ENCODE measurements around the gene MAPT.
"Not testable (repeated sequence)": the region's sequence is repeated elsewhere in the genome, so short reads cannot be mapped to it uniquely, and the experiment has no call there.

The MAPT gene

DNA sequence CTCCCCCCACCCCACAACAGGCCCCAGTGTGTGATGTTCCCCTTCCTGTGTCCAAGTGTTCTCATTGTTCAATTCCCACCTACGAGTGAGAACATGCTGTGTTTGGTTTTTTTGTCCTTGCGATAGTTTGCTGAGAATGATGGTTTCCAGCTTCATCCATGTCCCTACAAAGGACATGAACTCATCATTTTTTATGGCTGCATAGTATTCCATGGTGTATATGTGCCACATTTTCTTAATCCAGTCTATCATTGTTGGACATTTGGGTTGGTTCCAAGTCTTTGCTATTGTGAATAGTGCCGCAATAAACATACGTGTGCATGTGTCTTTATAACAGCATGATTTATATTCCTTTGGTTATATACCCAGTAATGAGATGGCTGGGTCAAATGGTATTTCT lies 62.4 kb downstream of the MAPT start:
- DNase-seq: not testable (repeated sequence)

DNA sequence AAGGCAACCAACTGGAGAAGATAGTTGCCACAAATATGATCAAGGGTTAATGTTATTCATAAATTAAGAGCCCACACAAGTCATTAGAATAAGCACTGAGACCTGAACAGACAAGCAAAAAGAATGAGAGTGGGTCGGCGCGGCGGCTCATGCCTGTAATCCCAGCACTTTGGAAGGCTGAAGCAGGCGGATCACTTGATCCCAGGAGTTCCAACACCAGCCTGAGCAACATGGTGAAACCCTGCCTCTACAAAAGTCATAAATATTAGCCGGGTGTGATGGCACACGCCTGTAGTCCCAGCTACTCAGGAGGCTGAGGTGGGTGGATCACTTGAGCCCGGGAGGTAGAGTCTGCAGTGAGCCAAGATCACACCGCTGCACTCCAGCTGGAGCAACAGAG lies 64.0 kb downstream of the MAPT start:
- no peak for DNase-seq

DNA sequence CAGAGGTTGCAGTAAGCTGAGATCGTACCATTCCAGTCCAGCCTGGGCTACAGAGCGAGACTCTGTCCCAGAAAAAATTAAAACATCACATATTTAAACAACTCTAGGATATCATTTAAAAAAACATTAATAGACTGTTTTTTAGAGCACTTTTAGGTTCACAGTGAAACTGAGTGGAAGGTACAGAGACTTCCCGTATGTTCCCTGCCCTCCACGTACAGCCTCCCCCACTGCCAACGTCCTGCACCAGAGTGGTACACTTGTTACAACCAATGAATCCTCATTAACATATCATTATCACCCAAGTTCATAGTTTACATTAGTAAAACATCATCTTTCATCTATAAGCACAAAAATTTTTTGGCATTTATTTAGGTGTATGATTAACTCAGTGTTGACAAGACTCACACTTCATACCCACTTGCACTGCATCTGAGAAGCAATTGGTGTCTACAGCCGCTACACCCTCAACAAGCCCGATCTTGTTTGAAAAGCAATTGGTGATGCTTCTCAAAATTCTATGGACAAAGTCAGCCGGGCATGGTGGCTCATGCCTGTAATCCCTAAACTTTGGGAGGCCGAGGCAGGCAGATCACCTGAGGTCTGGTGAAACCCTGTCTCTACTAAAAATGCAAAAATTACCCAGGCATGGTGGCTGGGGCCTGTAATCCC lies 64.8 kb downstream of the MAPT start:
- DNase-seq: no peak

DNA sequence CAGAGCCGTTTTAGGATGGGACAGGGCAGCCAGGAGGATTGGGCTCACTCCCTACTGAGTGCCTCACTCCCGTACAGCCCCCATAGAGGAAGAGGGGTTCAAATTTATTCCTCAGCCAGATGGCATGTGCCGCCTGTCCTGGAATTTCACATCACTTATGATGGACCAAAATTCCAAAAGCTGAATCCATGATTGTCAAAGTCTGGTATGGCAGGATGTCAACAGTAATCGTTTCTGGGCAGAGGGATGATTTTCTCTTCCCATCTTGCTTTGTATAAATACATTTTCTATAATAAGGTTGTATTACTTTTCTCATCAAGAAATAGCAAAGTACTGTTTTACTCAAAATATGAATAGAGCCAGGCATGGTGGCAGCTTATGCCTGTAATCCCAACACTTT lies 66.0 kb downstream of the MAPT start:
- DNase-seq: no peak

DNA sequence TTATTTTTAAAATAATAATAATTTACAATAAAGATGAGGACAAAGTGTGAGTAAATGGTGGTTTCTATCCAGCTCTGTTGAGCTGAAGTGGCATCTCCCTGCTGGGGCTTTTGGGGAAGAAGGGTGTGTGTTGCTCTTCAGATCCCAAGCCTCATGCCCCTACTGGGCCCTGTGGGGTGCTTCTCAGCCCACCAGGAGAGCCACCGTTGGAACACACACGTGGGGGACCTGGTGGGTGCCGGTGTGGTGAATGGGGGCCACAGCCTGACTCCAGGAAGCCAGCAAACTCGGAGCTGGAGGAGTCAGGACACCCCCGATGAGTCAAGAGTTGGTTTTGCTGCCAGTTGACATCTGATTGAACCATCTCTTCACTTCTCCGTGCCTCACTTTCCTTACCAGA lies 66.9 kb downstream of the MAPT start:
- no peak for DNase-seq

DNA sequence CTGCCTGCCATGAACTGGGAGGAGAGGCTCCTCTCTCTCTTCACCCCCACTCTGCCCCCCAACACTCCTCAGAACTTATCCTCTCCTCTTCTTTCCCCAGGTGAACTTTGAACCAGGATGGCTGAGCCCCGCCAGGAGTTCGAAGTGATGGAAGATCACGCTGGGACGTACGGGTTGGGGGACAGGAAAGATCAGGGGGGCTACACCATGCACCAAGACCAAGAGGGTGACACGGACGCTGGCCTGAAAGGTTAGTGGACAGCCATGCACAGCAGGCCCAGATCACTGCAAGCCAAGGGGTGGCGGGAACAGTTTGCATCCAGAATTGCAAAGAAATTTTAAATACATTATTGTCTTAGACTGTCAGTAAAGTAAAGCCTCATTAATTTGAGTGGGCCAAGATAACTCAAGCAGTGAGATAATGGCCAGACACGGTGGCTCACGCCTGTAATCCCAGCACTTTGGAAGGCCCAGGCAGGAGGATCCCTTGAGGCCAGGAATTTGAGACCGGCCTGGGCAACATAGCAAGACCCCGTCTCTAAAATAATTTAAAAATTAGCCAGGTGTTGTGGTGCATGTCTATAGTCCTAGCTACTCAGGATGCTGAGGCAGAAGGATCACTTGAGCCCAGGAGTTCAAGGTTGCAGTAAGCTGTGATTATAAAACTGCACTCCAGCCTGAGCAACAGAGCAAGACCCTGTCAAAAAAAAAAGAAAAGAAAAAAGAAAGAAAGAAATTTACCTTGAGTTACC lies 68.0 kb downstream of the MAPT start:
- no peak for DNase-seq

DNA sequence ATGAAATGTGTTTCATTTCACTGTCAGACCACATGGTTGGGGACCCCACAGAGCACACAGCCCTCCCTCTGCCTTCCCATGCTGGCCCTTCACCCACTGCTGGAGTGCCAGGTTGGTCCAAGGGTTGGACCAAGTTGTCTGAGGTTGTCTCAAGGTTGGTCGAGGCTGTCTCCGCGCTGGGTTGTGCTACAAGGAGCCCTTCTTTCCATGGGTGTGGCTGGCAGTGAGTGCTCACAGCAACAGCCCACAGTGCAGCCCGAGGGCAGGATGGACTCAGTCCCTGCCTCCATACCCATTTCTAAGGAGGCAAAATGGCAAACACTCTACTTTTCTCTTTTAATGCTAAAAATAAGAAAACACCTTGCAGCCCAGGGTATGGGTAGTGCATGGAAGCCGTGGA lies 68.9 kb downstream of the MAPT start:
- no peak for DNase-seq

DNA sequence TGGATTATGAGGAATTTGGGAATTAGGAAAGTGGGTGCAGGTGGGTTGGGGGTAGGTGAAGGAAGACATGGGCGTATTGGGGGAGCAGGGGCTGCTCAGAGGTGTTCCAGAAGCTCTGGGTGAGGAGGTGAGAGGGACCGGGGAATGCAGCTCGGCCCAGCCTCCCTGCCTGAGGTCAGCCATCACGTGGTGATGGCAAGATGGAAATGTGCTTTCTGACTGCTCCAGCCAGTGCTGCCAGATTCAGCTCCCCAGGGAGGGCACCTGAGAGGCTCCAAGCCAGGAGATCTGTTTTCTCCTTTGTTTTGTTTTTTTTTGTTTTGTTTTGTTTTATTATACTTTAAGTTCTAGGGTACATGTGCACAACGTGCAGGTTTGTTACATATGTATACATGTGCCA lies 69.5 kb downstream of the MAPT start:
- DNase-seq: no peak

DNA sequence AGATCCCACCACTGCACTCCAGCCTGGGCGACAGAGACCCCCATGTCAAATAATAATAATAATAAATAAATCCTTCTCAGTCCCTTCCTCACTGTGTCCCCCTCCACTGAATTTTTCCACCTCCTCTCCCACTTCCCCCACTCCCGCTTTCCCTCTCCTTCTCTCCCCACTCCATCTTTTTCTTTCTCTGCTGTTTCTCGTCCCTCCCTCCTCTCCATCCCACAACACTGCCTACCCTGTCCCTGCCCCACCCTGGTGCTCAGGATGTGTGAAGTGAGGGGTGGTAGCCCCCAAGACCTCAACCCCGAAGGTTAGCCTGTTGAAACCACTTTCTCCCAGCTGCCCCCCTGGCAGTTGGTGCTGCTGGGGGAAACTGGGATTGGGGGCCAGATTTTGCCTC lies 70.3 kb downstream of the MAPT start:
- no peak for DNase-seq

DNA sequence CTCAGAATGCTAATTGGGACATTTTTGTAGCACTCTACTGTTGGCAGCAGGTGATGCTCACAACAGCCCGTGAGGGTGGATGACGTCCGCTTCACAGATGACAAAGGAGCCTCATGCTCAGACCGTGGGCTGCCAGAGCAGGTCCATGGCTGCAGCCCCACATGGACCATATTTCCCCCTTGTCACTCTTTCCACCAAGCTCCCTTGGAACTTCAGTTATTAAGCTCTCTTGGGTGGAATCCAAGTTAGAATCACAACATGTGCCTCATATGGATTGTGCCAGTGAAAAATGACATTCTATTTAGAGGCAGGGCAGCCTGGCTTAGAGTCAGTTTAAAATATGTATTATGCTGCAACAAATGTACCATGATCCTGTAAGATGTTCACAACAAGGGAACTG lies 71.5 kb downstream of the MAPT start:
- DNase-seq: no peak

DNA sequence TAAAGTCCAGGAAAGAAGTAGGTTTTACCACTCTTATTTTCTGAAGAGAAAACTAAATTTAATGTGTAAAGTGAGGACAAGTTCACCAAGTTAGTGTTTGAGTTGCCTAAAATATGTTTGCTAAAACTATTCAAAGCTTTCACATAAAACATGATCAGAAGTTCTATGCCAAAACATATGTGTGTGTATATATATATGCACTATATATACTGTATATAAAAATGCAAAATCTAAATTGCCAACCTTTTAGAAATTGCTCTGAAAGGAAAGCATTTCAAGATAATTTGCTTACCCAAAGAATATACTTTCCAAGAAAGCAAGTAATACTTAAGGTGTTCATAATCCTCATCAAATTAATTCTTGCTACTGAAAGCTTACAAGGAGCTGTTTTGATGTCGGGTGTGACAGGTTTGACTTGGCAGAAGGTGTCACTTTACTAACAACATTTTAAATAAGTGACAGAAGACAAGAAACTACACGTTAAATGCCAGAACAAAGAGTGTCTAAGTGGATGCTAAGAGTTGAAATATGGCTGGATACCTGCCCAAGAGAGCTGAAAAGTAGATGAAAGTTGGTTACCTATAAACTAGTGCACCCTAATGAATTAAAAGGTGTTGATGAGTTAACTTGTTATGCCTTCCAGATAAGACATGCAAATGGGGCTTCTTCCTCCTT lies 72.4 kb downstream of the MAPT start:
- DNase-seq: no peak

DNA sequence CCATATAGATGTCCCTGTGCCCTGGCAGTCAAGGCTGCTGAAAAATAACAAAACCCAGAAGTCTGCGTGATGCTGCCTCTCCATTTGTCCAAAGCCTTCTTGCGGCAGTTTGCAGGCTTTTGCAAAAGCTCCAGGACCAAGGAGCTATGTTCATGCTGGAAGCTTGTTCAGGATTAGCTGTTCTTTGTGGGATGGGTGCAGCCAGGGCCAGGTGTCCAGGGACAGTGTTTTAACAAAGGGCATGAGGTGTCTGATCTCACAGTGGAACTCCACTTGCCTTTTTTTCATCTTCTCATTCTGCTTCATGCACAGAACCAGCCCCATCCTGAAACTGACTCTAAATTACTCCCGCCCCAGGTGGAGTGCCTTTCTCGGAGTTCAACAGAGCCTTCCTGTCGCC lies 73.0 kb downstream of the MAPT start:
- no peak for DNase-seq

DNA sequence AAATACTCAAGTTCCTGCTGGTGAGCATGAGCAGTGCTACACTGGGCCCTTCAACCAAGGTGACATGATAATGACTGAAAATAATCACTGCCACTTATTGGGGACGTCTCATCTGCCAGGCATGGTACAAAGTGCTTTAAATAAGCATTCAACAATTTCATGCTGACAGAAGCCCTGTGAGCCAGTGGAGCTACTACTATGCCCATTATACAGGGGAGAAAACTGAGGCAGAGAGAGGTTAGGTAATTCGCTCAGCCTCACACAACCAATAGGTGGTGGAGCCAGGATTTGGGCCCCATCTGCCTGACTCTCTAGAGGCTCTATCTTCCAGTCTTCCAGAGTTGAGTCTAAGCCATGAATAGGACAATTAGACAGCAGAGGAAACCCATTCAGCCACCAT lies 74.4 kb downstream of the MAPT start:
- no peak for DNase-seq

DNA sequence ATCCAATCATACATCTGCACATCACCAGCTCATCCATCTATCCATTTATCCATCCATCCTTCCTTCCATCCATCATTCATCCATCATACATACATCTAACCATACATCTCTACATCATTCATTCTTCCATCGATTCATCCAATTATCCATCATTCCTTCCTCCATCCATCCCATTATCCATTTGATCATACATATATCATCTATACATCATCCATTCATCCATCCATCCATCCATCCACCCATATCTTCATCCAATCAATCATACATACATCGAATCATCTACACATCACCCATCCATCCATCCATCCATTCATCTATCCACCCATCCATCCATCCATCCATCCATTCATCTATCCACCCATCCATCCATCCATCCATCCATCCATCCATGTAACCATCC lies 75.4 kb downstream of the MAPT start:
- DNase-seq: no peak

DNA sequence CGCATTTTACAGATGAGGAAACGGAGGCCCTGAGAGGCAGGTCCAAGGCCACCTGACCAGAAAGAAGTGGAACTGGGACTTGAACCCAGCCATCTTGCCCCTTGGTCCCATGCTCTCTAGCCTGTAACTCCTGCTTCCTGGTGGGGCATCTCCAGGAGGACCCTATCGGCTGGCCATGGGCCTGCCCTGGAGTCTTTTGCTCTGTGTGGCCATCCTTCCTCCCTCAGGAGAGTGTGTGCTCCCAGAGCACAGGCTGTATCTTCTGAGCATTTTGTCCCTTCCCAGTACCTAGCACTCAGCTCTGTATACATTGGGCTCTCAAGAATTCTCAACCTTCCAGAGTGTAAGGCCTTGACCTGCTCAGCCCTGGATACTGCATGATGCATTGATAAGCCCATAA lies 76.3 kb downstream of the MAPT start:
- no peak for DNase-seq

DNA sequence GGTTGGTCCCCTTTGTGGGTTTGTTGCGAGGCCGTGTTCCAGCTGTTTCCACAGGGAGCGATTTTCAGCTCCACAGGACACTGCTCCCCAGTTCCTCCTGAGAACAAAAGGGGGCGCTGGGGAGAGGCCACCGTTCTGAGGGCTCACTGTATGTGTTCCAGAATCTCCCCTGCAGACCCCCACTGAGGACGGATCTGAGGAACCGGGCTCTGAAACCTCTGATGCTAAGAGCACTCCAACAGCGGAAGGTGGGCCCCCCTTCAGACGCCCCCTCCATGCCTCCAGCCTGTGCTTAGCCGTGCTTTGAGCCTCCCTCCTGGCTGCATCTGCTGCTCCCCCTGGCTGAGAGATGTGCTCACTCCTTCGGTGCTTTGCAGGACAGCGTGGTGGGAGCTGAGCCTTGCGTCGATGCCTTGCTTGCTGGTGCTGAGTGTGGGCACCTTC lies 77.4 kb downstream of the MAPT start:
- no peak for DNase-seq

DNA sequence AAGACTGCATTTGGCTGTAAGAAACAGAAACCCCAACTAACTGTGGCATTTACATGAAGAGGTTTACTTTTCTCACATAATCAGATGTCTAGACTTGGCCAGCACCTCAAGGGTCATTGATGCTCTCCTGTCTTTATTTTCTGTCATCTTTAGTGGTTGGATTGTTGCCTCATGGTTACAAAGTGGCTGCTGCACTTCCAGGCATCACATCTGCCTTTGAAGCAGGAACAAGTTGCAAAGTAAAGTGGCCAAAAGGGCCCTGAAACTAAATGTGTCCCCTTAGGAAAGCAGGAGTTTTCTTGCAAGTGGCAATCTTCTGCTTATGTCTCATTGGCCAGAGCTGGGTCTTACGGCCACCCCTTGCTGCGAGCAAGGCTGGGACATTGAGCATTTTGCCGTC lies 78.2 kb downstream of the MAPT start:
- DNase-seq: no peak

DNA sequence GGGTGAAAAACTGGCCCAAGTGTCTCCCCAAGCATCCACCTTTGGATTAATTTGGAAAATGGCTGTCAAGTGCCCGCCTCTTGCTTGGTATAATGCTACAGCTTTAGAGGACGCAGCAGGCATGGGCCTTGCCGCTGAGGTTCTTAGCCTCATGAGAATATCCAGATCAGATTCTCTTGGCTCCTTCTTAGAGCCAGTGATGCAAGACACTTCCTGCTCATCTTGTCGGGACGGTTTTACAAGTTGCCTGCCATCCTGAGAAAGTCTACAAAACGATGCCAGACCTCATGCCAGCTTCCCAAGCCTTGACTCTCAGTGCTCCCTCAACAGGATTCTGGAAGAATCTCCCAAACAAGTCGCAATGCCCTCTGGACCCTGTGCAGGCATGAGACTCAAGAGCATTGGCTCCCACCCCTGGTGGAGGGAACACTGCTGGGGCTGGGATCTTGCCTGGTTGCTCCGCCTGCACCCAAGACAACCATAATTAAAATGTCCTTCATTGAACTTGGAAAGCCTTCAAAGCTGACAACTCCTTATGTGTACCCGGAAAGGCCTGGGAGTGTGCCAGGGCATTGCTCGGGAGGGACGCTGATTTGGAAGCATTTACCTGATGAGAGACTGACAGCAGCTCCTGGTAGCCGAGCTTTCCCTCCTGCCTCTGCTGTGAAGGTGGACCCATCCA lies 78.9 kb downstream of the MAPT start:
- no peak for DNase-seq

DNA sequence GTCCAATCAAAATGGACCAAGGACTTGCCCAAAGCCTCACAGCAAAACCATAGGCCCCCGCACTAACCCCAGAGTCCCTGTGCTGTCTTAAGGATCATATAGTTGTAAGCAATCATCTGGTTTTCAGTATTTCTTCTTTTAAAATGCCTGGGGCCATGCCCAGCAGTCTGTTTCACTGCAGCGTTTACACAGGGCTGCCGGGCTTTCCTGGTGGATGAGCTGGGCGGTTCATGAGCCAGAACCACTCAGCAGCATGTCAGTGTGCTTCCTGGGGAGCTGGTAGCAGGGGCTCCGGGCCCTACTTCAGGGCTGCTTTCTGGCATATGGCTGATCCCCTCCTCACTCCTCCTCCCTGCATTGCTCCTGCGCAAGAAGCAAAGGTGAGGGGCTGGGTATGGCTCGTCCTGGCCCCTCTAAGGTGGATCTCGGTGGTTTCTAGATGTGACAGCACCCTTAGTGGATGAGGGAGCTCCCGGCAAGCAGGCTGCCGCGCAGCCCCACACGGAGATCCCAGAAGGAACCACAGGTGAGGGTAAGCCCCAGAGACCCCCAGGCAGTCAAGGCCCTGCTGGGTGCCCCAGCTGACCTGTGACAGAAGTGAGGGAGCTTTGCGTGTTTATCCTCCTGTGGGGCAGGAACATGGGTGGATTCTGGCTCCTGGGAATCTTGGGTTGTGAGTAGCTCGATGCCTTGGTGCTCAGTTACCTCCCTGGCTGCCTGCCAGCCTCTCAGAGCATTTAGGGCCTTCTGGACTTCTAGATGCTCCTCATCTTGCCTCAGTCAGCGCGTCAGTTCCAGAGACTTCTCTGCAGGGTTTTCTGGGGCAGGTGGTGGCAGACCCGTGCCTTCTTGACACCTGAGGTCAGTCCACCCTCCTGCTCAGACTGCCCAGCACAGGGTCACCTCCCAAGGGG lies 79.8 kb downstream of the MAPT start:
- DNase-seq: no peak

DNA sequence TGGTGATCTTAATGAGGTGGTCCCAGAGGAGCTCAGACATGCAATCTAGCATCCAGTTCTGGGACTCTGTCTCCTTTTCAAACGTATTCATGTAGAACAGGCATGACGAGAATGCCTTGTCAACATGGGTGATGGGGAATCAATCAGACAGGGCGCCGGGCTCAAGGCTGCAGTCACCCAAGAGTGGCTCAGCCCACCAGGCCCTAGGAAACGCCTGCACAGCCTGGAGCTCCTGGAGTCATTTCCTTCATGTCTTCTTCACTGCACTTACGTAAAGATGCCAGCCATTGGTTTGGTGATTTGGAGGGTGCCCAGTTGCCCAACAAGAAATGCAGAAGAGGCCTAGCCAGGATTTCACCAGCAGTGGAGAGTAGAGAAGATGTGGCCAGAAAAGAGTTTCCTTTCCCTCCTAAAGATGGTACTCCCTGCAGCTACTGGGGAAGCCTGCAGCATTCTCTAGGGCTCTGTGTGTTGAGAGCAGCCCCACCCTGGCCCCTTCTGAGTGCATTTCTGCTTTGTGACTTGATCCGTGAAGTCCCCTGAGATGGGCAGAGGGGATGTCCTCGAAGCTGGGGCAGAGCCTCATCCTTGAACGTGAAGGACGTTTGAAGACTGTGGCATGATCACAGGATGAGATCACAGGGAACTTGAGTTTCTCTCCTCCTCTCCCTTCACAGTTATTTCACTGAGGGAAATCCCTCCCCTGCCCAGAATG lies 80.7 kb downstream of the MAPT start:
- no peak for DNase-seq

DNA sequence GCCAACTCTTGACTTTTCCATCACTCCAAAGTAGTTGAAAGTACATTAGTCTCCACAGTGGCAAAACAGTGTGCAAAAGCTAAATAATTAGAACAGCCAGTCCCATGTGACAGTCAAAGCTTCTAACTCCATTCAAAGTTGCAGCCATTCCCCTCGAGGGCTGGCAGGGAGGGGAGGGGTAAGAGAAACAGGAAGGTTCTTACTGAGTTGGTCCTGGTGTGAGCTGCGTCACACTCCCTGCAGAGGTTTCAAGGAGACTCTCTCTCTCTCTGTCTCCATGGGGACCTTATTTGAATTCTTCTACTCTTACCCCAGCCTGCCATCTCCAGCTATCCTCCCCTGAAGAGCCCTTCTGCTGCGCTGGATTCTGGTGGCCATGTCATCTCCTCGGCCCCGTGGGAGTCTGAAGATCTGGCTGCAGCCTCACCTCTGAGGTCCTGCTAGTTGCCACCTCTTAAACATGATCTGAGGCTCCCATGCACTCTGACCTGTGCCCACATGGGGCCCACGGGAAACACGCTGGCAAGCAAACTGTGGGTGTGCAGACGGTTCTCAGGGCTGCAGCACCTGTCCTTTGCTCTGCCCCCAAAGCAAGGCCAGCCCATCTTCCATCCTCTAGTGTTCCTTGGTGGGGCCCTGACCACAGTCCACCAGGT lies 81.4 kb downstream of the MAPT start:
- DNase-seq: no peak
